Right kidney (tissue), 9 donors: Measurements from ENCODE around the gene CASP4.
"Not testable (repeated sequence)": the region's sequence is repeated elsewhere in the genome, so short reads cannot be mapped to it uniquely, and the experiment has no call there.

ENCODE experiments used
- DNase-seq: peaks from one replicate; pipeline ENCODE4 v3.0.0-alpha.2; 2016
- long read RNA-seq, 8 donors: transcript quantifications; one replicate each; lab custom pipeline, GENCODE V29; 2026

CASP4 gene
- long read RNA-seq, donor 1, partial matches to known transcripts, result 0 of 1 reads
- long read RNA-seq, donor 1, other reads (novel, unspliced or antisense), result 0 of 1 reads
- long read RNA-seq, donor 2, partial matches to known transcripts, result 0 of 2 reads
- long read RNA-seq, donor 2, other reads (novel, unspliced or antisense), result 0 of 2 reads
- long read RNA-seq, donor 3, partial matches to known transcripts, result 0 of 3 reads
- long read RNA-seq, donor 3, other reads (novel, unspliced or antisense), result 0 of 3 reads
- long read RNA-seq, donor 4, partial matches to known transcripts, result 0 of 3 reads
- long read RNA-seq, donor 4, other reads (novel, unspliced or antisense), result 0 of 3 reads
- long read RNA-seq, donor 5, partial matches to known transcripts, result 0 of 5 reads
- long read RNA-seq, donor 5, other reads (novel, unspliced or antisense), result 0 of 5 reads
- long read RNA-seq, donor 6, partial matches to known transcripts, result 0 of 1 reads
- long read RNA-seq, donor 6, other reads (novel, unspliced or antisense), result 0 of 1 reads
- long read RNA-seq, donor 7, partial matches to known transcripts, result 0 of 1 reads
- long read RNA-seq, donor 7, other reads (novel, unspliced or antisense), result 0 of 1 reads
- long read RNA-seq, donor 8, partial matches to known transcripts, result 0 of 1 reads
- long read RNA-seq, donor 8, other reads (novel, unspliced or antisense), result 0 of 1 reads

GRCh38 chr11:104968355-104968855, at the start of gene CASP4:
CASP4 (minus strand) TSS chr11:104968574; CDS start chr11:104968525, 49 bp downstream.
- DNase-seq, result peak; percentile 11

- no peak for DNase-seq
Observed at GRCh38 chr11:105007463-105007862, 39.1 kb upstream of the CASP4 start.

- DNase-seq, result no peak
Observed at GRCh38 chr11:105005451-105005845, 37.1 kb upstream of the CASP4 start.

DNA sequence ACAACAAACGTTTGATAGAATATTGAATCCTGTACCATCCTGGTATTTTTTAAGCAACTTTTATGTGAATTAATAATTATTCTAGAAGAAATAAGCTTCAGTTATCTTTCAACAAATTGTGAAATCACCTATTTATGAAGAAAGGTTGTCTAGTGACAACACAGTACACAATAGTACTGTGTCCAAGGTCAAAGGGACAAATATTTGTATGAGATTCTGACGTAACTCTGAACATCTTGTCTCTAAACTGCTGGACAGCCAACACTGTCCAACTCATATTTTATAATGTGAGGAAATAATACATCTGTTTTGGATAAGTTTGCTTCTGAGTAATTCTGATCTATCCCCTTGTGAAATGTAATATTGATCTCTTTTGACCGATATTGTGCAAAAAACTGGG, 35.6 kb upstream of the CASP4 start:
- DNase-seq, result no peak

DNA sequence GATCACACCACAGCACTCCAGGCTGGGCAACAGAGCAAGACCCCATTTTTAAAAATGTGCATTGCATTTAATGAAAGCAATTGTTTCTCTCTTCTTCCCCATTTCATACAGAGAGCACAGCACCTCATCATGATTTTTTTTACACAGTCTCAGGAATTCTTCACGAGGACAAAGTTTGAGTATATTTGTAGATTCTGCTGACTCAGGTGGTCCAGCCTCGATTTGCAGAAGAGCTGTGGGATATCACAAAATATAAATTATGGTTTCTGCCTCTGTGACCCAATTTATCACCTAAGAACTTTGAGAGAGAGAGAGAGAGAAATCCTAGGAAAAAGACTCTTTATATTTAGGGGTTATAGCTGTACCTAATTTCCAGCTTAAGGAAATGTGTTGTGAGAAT, 34.8 kb upstream of the CASP4 start:
- no peak for DNase-seq

DNA sequence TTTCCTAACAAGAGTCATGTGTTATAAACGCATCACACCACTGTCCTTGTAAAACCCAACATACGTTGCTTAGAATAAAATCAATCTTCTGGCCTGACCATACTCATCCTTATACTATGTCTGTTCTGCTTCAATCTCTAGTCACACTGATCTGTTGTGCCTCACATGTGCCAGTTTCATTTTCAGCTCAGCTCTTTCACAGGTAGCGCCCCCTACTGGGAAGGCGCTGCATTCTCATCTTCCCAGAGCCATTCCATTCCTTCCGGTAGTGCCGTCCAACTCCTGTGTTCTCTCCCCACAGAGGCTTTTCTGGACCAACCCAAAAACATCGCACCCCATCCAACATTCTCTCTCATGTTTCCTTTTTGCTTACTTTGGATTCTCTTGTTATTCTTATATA, 32.4 kb upstream of the CASP4 start:
- DNase-seq, result no peak

DNA sequence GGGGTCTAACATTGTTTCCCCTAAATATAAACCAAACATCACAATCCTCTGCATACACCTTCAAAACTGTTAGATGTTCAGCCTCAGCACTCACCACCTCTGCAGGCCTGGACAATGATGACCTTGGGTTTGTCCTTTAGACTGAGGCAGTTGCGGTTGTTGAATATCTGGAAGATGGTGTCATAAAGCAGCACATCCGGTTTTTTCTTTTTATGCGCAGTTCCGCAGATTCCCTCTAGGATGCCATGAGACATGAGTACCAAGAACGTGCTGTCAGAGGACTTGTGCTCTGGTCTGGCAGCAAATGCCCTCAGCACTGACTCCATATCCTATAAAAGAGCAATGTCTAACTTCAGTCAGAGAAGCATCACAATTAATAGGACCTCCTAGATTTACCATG, 31.8 kb upstream of the CASP4 start:
- no peak for DNase-seq

DNA sequence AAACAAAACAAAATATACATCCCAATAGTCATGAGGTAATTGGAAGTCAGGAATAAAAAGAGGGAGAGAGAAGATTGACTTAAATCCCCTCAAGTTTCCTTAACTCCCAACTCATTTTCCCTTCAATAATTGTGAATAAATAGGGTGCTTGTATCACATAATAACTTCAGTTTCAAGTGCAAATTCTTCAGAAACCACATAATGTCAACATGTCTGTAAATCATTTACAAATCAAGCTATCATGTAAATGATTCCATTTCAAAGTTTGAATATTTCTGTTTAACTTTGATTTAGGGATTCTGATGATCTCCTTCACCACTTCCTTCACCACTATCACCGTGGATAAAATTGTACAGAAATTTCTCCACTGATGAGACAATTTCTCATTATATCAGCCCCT, 31.3 kb upstream of the CASP4 start:
- no peak for DNase-seq

GRCh38 chr11:104997288-104997687, 28.9 kb upstream of the CASP4 start:
- no peak for DNase-seq

DNA sequence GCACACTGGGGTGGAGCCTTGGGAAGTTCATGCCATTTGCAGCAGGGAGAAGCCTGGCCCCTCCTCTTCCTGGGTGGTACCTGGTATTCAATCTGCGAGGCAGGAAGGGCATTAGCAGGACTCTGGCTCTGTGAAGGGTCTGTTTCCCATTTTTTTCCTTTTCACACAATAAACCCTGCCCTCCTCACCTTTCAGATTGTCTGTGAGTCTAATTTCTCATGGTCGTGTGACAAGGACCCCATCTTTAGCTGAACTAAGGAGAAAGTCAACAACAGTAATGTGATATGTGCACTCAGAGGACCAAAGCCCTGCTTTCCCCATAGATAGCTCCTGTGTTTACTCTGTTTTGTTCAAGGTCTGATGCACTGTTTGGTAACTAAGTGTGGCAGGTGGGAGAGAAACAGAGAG, 26.6 kb upstream of the CASP4 start:
- no peak for DNase-seq

DNA sequence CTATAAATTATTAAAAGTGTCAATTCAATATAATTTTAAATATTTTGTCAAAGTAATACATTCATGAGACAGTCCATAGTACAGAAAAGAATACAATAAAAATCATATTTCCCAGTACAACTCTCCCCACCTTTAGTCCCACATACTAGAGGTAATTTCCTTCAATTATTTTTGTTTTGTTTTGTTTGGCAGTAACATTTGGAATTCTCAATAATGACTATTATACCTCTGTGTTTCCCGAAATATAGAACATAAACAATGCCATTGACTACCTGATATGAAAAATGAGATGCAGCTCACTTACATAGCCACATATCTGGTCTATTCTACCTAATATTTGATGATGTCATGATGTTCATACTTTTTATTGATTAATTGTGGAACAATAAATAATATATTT, 24.4 kb upstream of the CASP4 start:
- no peak for DNase-seq

DNA sequence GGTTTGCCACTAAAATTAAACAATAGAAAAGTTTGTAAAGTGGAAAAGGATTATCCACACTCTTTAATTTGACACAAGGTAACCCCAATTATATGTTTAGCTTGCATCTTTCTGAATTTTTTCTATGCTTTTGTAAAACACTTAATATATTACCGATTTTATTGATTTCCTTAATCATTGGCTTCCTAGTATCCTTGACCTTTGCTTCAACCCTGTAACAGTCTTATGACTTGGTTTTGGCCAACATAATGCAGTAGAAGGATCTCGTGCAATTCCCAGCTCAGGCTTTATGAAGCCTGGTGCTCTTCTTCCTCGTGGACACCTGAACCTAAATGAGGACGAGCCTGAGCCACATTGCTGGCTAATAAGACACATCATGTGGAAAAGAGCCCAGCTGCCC, 23.6 kb upstream of the CASP4 start:
- DNase-seq, result no peak

DNA sequence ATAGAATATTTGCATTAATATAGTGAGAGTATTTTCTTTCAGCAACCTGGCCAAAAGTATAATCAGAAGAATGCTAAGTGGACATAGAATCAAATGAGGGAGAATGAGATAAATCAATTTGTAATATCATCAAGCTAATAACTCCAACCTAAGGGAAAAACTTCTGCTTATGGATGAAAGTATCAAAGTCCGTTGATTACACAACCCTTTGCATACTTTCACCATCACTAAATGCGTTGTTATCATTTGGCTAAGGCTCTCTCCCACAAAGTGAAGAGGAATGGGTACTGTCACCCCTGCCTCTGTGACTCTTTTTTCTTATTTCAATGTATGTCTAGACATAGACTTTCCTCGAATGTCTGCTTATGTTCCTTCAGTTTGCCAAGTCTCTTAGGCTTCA, 16.4 kb upstream of the CASP4 start:
- no peak for DNase-seq

GRCh38 chr11:104979839-104980238, 11.5 kb upstream of the CASP4 start:
- no peak for DNase-seq

DNA sequence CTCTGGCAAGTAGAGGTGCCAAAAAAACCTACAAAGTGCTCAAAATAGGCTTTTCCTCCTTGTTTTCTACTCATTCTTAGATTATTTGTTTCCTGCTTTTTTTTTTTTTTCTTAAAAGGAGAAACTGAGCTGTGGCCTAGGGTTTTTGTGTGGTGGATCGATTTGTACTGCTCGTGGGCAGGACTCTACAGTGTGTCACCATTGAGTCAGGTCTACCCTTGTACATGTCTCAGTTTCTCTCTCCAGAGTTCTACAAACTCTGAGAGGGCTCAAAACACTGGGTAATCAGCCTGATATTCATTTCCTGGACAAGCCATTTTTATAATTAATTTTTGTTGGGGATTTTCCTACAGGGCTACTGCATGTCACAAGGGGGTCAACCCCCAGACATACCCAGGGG, 5.2 kb upstream of the CASP4 start:
- no peak for DNase-seq

GRCh38 chr11:104972924-104973323, 4.5 kb upstream of the CASP4 start:
- not testable (repeated sequence) for DNase-seq

GRCh38 chr11:104970756-104971155, 2.4 kb upstream of the CASP4 start:
- no peak for DNase-seq

GRCh38 chr11:104968856-104969776, 742 bp upstream of the CASP4 start:
- peak; percentile 13 for DNase-seq

GRCh38 chr11:104967534-104968354, 630 bp downstream of the CASP4 start:
- DNase-seq, result no peak

GRCh38 chr11:104965735-104966134, 2.6 kb downstream of the CASP4 start:
- no peak for DNase-seq

DNA sequence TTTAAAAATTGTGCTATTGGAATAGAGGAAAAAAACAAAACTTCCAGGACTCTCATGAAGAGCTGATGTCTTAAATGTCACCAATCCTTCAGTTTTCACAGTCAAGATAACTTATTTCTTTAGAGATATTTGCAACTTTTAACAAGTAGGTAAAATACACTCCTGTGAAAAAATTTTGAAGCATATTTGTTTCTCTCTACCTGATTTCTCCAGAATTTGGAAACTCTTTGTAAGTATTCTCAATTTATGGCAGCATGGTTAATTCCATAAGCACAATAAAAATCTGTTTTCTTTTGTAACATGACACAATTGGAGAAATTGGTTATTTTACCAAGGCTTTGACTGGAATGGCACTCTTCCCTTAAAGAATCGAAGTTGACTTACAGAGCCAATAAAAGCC, 4.1 kb downstream of the CASP4 start:
- DNase-seq, result no peak

DNA sequence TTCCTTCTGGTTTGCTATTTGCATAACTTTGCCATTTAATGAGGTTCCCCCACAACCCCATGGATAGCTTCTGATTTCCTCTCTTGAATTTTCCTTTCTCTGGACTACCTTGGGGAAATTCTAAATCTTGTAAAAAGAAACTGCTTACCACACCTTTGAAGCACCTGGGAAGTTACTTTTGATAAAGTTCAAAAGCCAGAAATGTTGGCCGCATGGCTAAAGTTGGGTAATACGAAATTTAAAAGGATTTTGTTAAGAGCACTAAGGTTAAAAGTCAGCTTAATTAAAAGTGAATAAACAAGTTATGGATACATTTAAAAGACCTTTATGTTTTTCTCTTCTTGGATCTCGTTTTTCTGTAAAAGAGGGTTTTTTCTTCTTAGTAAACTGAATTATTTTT, 5.5 kb downstream of the CASP4 start:
- DNase-seq, result no peak
